GM21825 (cell line): ENCODE measurements around the gene PDE6C.

ENCODE experiments used
- ATAC-seq: cut with Tn5 transposase; IDR thresholded peaks from one replicate; pipeline ENCODE4 v1.9.1; 2021; ENCODE audit warnings: mild to moderate bottlenecking, moderate library complexity; ENCODE audit not compliant: unreplicated experiment

The PDE6C gene

GRCh38 chr10:93593749-93594148 is 18.6 kb upstream of the PDE6C start:
- ATAC-seq, result no peak

GRCh38 chr10:93594518-93594917 is 17.8 kb upstream of the PDE6C start:
- ATAC-seq, result no peak

GRCh38 chr10:93595378-93596161 is 16.8 kb upstream of the PDE6C start:
- no peak for ATAC-seq

- ATAC-seq, result no peak
Observed at GRCh38 chr10:93596539-93596938, 15.8 kb upstream of the PDE6C start.

GRCh38 chr10:93597075-93597599 is 15.2 kb upstream of the PDE6C start:
- no peak for ATAC-seq

- ATAC-seq, result no peak
Observed at GRCh38 chr10:93598157-93598556, 14.2 kb upstream of the PDE6C start.

GRCh38 chr10:93599335-93599734 is 13.0 kb upstream of the PDE6C start:
- no peak for ATAC-seq

- ATAC-seq, result no peak
Observed at GRCh38 chr10:93599778-93600177, 12.6 kb upstream of the PDE6C start.

- ATAC-seq, result no peak
Observed at GRCh38 chr10:93600446-93601145, 11.7 kb upstream of the PDE6C start.

GRCh38 chr10:93601146-93601773 is 11.1 kb upstream of the PDE6C start, which contains the start of gene RBP4:
TSS of gene RBP4 (minus strand) at chr10:93601235. CDS start at chr10:93601028, 207 bp downstream.
- ATAC-seq, result no peak

- ATAC-seq, result no peak
Observed at GRCh38 chr10:93601774-93602162, 10.6 kb upstream of the PDE6C start.

GRCh38 chr10:93603023-93603422 is 9.3 kb upstream of the PDE6C start:
- no peak for ATAC-seq

- ATAC-seq, result no peak
Observed at GRCh38 chr10:93604146-93604545, 8.2 kb upstream of the PDE6C start.

- ATAC-seq, result no peak
Observed at GRCh38 chr10:93608421-93608820, 3.9 kb upstream of the PDE6C start.

GRCh38 chr10:93613126-93613525 is 789 bp downstream of the PDE6C start:
- ATAC-seq, result no peak

- no peak for ATAC-seq
Observed at GRCh38 chr10:93614101-93614825, 1.9 kb downstream of the PDE6C start.

- ATAC-seq, result no peak
Observed at GRCh38 chr10:93615576-93616235, 3.4 kb downstream of the PDE6C start.

GRCh38 chr10:93620925-93621324 is 8.6 kb downstream of the PDE6C start:
- no peak for ATAC-seq

GRCh38 chr10:93622942-93623341 is 10.6 kb downstream of the PDE6C start:
- no peak for ATAC-seq

- no peak for ATAC-seq
Observed at GRCh38 chr10:93628858-93629257, 16.5 kb downstream of the PDE6C start.
